Glomerular visceral epithelial cell (primary cell): ENCODE measurements around the gene GALNS.
"Not testable (repeated sequence)": the region's sequence is repeated elsewhere in the genome, so short reads cannot be mapped to it uniquely, and the experiment has no call there.

Experiments used
- DNase-seq: peaks from one replicate; pipeline ENCODE4 v3.0.0-alpha.2; 2016; ENCODE audit errors: extremely low spot score

The GALNS gene

GRCh38 chr16:88889702-88890352 is 33.1 kb upstream of the GALNS start:
- not testable (repeated sequence) for DNase-seq

DNA sequence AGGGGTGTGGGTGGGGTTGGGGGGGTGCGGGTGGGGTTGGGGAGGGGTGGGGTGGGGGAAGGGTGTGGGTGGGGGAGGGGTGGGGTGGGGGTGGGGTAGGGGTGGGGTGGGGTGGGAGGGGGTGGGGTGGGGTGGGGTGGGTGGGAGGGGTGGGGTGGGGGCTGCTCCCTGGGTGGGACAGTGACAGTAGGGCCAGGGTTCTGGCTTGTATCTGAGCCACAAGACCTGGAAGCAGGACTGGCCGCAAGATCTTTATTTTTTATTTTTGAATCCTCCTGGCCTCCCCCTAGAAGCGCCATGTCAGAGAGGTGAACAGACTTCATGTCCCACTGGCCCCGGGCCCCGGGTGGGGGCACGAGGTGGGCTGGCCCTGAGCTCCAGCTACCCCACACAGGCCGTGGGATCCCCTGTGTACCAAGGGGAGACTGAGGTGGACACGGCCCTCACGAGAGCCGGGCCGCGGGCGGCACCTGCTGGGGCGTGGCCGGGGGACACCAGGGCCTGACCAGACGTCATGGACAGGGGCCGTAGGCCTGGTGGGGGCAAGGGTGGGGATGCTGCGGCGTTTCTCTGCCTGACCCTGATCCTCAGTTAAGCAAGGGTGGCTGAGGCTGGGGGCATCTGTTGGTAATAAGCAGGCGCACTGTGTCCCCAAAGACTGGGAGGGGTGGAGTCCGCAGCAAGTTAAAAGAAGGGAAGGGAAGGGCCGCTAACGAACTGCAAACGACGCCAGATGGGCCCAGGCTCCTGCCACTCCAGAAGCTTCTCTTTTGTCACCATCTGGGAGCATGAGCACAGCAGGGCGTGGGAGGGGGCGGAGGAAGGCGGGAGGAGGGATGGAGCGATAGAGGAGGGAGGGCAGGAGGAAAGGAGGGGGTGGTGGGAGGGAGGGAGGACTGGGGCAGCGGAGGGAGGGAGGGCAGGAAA is 32.0 kb upstream of the GALNS start:
- DNase-seq: no peak

DNA sequence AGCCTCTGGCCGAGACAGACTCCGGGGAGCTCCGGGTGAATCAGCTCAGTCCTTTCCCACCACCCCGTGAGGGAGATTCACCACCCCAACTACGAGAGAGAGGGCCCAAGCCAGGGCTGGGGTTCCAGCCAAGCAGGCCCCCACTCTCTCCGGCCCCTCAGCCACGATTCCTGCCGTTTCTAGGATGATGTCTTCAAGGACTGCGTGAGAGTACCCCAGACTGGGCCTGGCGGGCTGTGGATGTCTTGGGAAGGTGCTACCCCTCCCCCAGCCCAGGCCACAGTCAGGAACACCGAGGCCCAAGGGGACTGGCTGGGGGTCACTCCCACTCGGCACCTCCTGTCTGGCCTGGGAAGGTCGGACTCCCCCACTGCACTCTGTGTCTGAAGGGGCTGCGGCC is 31.3 kb upstream of the GALNS start:
- DNase-seq: no peak

DNA sequence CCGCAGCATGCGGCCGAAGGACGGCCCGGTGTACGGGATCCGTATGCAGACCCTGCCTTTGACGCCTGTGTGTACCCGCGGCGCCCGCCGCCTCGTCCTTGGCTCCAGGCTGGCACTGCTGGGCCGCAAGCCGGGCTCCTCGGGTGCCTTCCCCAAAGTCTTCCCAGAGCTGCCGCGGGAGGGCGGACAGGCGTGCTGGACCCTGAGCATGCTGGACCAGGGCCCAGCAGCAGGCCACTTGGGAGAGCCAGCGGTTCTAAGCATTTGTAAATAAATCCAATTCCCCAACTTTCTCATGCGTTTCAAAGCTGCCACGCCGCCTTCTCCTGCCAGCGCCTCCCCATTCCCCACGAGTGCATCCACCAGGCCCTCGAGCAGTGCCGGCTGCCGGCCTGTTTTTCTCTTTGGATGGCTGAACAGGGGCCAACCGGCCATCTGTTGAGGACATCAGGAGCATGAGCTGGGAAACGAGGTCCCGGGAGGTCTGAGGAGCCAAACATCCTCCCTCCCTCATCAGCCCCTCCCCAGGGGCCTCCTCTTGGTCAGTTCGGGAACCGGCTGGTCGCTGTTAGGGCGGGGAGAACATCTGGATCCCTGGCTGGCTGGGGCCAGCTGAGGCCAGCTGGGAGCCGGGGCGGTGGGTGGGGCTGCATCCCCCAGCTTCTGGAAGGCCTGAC is 30.2 kb upstream of the GALNS start:
- no peak for DNase-seq

- no peak for DNase-seq
Measured at GRCh38 chr16:88886420-88886844, 29.7 kb upstream of the GALNS start.

DNA sequence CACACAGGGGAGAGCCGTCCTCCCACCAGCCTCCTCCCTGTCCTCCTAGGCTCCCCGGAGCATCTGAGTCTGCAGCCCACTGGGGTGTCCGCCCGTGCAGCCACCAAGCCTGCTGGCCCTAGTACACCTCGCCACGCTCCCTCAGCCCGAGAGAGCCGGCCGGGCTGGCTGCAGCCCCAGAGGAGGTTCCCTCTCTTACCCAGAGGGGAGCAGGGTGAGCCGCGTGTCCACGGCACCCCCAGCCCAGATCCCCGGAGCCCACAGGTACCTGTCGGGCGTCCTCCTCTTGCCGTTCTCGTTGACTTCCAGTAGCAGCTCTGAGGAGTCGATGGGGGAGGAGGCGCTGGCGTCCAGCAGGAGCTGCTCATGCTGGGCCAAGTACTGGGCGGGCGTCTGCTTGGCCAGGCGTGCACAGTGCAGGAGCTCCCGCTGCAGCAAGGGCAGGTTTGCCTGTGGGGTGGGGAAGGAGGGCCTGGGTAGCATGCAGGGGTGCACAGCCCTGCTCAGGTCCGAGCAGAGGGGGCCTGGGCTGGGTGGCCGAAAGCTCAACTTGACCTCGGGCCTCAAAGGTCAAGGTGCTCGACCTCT is 29.0 kb upstream of the GALNS start:
- DNase-seq: no peak

DNA sequence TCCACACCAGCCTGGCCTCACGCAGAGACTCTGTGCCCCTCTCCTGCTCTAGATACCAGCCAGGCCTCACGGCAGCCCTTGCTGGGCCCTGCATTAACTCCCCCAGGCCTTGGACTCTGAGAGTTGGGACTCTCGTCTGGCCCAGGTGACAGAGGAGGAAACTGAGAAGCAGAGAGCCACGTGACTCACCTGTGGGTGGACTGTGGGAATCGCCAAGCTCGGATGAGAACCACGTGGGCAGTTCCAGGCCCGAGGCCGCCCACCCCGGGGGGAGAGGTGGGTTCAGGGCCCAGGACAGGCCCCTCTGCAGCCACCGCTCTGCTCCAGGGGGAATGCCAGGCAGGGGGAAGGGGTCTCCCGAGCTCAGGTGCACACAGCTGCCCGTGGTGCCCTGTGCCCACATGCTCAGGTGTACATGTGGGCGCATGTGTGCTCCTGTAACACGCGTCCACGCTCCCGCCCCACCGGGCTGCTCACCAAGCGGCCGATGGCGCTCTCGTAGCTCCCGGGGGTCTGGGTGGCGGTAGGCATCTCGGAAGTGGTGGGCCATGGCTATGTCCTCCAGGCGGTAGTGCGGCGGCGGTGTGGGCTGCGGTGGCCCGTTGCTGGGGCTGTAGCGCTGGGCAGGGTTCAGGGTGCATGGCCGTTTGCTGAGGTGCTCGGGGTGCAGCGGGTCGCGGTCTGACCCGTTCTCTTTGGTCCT is 28.0 kb upstream of the GALNS start:
- no peak for DNase-seq

- no peak for DNase-seq
Measured at GRCh38 chr16:88883946-88884345, 27.2 kb upstream of the GALNS start.

- DNase-seq: no peak
Measured at GRCh38 chr16:88883117-88883895, 26.6 kb upstream of the GALNS start.

DNA sequence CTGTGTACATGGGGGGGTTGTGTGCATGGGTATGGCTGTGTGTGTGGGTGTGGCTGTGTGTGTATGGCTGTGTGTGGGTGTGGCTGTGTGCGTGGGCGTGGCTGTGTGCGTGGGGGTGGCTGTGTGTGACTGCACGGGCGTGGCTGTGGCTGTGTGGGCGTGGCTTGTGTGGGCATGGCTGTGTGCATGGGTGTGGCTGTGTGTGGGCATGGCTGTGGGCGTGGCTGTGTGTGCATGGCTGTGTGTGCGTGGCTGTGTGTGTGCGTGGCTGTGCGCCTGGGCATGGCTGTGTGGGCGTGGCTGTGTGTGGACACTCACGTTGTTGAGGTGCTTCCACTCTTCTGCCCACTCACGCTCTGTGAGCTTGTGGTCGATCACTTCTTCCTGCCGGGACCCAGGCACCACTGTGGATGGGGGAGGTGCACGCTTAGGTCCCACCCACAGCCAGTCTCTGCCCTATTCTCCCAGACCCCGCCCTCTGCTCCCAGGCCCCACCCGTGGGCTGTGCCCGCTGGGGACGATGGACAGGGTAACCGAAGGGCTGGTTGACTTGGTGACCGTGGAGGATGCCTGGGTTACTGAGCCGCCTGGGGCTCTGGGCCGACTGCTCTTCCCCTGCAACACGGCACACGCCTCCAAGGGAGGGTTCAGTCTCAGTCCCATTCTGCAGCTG is 25.7 kb upstream of the GALNS start:
- no peak for DNase-seq

DNA sequence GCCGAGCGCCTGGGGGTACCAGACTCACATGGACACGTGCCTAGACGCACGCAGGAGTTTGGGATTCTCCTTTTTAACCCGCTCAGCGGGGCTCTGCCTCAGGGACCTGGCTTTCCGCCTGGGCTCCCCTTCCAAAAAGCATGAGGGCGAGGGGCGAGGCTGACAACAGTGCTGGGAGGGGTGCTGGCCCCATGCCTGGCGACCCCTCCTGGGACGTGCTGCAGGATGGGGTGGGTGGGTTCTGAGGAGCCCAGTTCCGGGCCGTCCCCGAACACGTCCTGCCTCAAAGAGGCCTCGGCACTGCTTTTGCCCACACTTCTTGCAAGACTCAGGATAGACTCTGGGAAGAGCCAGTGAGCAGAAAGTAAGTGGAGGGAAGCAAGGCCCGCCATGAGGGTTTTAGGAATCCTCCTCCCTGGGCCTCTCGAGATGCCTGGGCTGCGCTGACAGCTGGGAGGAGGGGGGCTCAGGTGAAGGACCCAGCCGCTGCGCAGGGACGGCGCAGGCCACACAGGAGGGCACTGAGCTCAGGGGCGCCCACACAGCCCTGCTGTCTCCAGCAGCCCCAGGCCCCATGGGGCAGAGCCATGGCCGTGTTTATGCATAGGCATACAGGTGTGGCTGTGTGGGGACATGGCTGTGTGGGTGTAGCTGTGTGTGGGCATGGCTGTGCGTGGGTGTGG is 25.1 kb upstream of the GALNS start:
- DNase-seq: no peak

GRCh38 chr16:88881007-88881615 is 24.4 kb upstream of the GALNS start:
- DNase-seq: no peak

DNA sequence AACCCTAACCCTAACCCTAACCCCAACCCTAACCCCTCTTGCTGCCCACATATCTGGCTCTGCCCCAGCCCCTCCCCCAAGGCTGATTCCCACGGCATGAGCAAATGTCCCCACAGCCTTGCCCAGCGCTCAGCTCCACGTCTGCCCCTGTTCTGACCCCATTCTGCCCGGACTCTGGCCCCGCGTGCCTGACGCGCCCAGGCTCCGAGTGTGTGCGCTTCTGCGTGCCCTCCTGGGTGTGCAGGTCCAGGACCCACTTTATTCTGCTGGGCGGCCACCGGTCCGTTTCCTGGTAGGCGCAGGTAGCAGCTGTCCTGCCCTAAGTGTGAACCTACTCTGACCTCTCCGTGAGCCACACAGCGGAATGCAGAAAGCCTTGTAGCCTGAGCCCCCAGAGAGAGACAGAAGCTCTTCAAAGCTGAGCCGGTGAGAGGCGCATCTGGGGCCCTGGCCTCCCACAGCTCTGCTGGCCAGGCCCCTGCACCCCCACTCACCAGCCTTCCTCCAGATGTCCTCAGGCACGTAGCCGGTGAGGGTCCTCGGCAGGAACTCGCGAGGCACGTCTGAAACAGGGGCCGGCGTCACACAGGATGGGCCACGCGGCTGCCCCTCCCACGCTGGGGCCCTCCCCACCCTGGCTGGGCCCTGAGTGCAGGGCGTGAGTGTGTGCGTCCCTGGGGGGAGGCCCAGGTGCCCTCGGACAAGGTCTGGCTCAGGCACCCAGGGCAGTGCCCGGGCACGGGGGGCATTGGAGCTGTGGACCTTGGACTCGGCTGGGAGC is 23.7 kb upstream of the GALNS start:
- DNase-seq: no peak

GRCh38 chr16:88879788-88880055 is 23.0 kb upstream of the GALNS start:
- no peak for DNase-seq

DNA sequence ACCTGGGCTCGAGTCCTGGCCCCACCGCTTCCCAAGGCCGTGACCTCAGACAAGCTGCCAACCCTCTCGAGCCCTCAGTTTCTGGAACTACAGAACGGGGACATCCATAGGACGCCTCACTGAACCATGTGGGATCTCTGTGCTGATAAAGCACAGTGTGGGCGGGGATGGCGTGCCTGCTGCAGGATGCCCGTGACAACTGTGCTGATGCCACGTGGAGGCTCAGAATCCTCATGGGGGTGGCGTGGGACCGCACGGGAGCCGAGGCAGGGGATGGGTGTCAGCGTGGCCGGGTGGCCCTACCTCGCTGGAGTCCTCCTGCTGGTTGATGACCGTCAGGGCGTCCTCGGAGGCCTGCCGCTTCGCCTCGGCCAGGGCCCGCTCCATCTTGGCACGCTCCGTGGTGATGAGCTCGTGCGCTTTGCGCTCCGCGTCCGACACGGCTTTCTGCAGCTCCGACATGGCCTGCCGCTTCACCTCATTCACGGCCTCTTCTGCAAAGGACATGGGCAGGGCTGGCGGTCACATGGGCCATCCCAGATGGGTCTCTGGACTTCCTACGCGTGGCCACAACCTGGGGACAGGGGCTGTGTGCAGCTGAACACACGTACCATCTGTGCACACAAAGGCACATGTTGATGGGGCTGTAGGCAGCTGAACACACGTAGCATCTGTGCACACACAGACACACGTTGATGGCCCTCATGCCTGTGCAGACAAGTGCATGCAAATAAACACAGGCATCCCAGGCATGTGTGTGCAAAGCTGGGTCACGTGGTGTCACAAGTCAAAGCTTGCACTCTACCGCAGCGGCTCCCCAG is 22.4 kb upstream of the GALNS start:
- no peak for DNase-seq

DNA sequence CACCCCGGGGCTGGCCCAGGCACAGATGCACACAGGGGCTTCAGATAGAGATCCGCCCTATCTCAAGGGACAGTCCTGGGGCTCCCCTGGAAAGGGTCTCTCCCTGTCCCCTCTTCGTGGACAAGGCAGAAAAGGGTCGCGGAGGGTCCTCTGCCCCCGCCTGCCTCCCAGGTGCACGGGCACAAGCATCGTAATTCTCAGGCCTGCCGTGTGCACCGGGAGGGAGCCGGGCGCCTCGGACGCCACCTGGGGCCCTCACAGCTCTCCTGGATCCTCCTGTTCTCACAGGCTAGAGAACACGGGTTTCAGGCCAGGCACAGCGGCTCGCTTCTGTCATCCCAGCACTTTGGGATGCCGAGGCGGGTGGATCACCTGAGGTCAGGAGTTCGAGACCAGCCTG is 21.6 kb upstream of the GALNS start:
- no peak for DNase-seq

GRCh38 chr16:88877564-88878289 is 21.0 kb upstream of the GALNS start:
- no peak for DNase-seq
